ENCODE measurements around the gene GRIN3B.

GRCh38 chr19:1046117-1046626 is 46.0 kb downstream of the GRIN3B start:
- TF ChIP-seq MCM2 (IDR thresholded peaks at IDR 0.05; ENCODE audit: low read depth), result no peak
- TF ChIP-seq JUN (IDR thresholded peaks at IDR 0.05; ENCODE audit: borderline replicate concordance, low read depth, low read length), result no peak
- no peak for TF ChIP-seq JUN (CRISPR knock-in tag; IDR thresholded peaks at IDR 0.05; ENCODE audit: borderline replicate concordance)
- TF ChIP-seq DDX20 (tag; IDR thresholded peaks at IDR 0.05; ENCODE audit: low read depth), result no peak
- TF ChIP-seq CTCF (IDR thresholded peaks at IDR 0.05 in 2 of 3, conservative IDR thresholded peaks at IDR 0.05 in 1 of 3; ENCODE audit: insufficient read depth in 2 of 3, low read depth in 1 of 3, low read length in 3 of 3), result no peak
- no peak for TF ChIP-seq ZBTB33 (CRISPR knock-in tag; IDR thresholded peaks at IDR 0.05)
- no peak for TF ChIP-seq ZBTB26 (CRISPR knock-in tag; IDR thresholded peaks at IDR 0.05)
- no peak for TF ChIP-seq CBFB (CRISPR knock-in tag; IDR thresholded peaks at IDR 0.05)
- TF ChIP-seq SREBF2 (CRISPR knock-in tag; IDR thresholded peaks at IDR 0.05), result no peak
- no peak for TF ChIP-seq EZH2 (IDR thresholded peaks at IDR 0.05; ENCODE audit: borderline replicate concordance, low read depth, low read length)
- TF ChIP-seq ARNT (IDR thresholded peaks at IDR 0.05), result no peak
- no peak for TF ChIP-seq ZNF124 (CRISPR knock-in tag; IDR thresholded peaks at IDR 0.05)
- TF ChIP-seq CHCHD3 (CRISPR knock-in tag; IDR thresholded peaks at IDR 0.05), result no peak
- no peak for TF ChIP-seq MLX (CRISPR knock-in tag; conservative IDR thresholded peaks at IDR 0.05)
- no peak for TF ChIP-seq KLF6 (CRISPR knock-in tag; IDR thresholded peaks at IDR 0.05; ENCODE audit: borderline replicate concordance)

Data from K562 (cell line).